ENCODE results near the gene MAP3K12.

Gene MAP3K12

DNA sequence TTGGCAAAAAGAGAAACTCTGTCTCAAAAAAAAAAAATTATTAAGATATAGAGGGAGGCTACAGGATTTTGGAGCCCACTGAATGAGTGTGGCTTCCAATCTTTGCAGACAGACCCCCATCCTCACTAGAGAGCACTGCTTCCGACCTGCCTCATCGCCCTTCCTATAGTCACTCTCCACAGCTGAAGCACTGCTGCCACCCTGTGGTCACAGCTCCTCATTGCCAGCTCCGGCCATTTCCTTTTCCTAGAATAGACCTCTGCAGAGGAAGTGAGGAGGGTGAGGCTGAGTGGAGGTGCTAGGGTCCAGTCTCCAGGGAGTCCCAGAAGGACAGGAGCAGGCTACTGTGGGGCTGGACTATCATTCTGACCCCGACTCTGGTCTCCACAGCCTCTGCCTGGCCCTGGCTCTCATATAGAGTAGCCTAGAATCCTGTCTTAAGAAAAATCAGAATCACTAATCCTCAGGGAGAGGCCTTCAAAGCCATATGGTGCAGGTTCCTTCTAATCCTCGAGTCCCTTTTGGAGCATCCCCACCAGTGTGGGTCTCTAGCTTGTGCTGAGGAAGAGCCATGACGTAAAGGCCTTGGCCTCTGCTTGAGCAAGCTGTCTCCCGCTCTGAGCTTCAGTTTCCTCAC lies 9.4 kb upstream of the MAP3K12 start:
- peak; percentile 94 for DNase-seq (ENCODE audit: low spot score)

- no peak for DNase-seq (ENCODE audit: low spot score)
These were observed 8.3 kb upstream of the MAP3K12 start for GRCh38 chr12:53507603-53507885.

GRCh38 chr12:53506881-53507602 lies 7.8 kb upstream of the MAP3K12 start, which contains the start of gene NPFF:
Gene NPFF (minus strand): TSS chr12:53507484. CDS start chr12:53507474, 10 bp downstream.
- no peak for DNase-seq (ENCODE audit: low spot score)

- DNase-seq (ENCODE audit: low spot score), result no peak
These were observed 7.2 kb upstream of the MAP3K12 start for GRCh38 chr12:53506450-53506785.

GRCh38 chr12:53505555-53506449 lies 6.5 kb upstream of the MAP3K12 start:
- no peak for DNase-seq (ENCODE audit: low spot score)

DNA sequence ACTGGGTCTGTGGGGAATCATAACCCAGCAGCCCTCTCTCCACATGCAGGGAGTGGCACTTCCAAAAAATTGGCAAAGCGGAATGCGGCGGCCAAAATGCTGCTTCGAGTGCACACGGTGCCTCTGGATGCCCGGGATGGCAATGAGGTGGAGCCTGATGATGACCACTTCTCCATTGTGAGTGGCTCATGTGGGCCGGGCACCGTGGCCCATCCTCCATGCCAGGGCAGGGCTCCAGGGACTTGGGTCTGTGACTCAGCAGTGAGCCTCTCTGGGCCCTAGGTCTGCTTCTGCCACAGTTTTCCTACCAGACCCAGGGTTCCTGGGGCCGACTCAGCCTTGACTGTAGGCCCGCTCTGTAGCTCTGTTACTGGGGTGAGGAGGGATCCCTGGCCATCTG lies 5.8 kb upstream of the MAP3K12 start:
- no peak for DNase-seq (ENCODE audit: low spot score)

DNA sequence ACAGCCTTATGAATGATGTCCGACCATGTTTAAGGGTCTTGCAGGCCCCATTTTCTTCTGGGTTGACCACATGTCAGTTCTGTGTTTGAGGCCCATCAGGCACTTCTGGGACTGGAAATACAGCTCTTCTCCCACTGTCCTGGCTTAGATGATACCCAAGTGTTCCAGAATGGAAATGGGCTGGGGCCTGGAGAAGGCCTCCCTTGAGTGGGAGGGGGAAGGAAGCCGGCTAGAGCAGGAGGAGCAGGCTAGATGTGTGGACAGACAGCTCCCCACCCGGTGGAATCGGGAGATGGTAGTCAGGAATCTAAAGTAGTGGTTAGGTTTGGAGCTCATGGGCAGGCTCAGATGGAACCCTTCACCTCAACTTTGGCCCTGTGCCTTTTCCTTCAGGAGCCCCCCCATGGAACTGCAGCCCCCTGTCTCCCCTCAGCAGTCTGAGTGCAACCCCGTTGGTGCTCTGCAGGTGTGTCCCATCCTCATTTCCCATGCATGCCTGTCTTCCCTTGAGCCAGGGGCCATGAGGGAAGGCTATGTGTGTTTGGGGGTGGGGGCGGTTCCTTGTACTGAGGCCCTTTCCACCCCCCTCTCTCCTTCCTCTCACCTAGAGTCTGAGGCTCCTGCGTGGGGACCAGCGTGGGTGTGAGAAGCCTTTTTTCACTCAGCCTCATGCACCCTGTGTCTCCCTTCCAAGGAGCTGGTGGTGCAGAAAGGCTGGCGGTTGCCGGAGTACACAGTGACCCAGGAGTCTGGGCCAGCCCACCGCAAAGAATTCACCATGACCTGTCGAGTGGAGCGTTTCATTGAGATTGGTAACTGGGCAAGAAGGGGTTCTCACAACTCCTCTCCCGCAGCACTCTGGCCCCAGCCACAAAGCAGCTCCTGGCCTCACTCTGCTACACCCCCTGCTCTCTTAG lies 5.0 kb upstream of the MAP3K12 start:
- DNase-seq (ENCODE audit: low spot score), result no peak

- DNase-seq (ENCODE audit: low spot score), result no peak
These were observed 3.9 kb upstream of the MAP3K12 start for GRCh38 chr12:53502983-53503728.

DNA sequence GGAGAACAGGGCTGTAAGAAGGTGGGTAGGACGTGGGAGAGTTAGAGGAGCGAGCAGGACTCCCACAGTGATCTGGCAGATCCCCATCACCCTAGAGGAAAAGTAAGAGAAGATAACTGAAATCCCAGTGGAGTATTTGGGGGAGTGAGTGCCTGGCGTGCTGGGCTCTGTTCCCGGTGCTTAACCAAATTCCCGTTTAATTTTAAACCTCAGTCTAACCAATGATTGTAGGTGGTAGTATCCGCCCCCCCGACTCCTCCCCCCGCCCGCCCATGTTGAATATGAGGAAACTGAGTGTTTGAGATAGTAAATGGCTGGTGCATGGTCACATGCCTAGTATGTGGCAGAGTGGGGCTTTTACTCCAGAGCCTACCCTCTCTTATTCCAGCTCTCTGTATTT lies 3.1 kb upstream of the MAP3K12 start:
- DNase-seq (ENCODE audit: low spot score), result no peak

DNA sequence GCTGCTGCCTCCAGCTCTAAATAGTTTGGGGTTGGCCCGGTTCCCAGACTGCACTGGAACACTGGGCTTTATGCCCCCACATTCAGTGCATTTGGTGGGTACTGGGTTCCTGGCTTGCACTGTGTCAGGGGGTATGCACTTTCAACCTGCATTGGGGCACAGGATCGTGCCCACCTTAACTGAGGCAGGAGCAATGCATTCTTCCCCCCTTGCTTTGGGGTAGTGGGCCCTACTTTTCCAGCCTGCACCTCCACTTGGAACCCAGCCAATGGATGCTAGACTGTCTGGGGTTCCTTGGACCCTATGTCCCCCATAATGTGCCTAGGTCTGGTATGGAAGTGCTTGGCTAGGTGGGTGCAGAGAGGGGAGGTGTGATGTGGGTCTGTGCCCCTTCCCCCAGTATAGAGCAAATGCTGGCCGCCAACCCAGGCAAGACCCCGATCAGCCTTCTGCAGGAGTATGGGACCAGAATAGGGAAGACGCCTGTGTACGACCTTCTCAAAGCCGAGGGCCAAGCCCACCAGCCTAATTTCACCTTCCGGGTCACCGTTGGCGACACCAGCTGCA lies 2.4 kb upstream of the MAP3K12 start:
- DNase-seq (ENCODE audit: low spot score), result no peak

DNA sequence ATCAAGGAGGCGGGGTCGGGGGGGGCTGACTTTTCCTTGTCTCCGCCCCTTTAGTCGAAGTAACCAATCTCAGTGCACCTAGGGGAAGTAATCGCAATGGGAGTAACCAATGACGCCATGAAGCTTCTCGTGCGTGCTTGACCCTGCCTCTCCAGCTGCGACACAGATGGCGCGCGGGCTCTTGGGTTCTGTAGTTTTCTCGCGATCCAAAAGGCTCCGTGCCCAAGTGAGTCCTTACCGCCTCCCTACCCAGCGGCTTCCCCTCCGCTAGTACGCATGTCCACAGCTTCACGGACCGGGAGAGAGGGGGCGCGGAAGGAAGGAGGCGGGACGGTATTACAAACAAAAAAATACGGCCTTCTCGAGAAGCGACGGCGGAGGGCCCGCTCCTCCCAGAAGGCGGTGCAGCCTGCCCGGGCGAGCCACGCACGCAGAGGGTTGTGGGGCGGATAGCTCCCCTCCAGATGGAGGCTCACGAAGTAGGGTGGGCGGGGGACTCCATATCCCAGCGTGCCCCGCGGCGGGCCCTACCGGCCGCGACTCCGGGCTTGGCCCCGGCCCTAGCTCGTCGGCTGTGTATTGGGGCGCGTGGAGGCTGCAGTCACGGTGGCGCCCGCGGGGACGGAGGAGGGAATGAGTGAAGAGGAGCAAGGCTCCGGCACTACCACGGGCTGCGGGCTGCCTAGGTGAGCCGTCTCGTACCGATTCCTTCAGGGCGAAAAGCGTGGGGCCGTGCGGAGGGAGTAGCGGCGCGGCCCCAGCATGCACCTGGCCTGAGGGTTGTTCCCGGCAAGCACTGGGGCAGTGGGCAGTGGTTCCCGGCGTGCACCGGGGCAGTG lies 1.7 kb upstream of the MAP3K12 start, which contains the start of gene TARBP2:
TARBP2 (plus strand) TSS at position 508 of the 839 bp plus-strand sequence; CDS start at position 634, 126 bp downstream.
- DNase-seq (ENCODE audit: low spot score), result peak; percentile 100

- DNase-seq (ENCODE audit: low spot score), result no peak
These were observed 1.0 kb upstream of the MAP3K12 start for GRCh38 chr12:53500142-53500775.

GRCh38 chr12:53498235-53498630 lies 1.0 kb downstream of the MAP3K12 start:
- DNase-seq (ENCODE audit: low spot score), result no peak

- no peak for DNase-seq (ENCODE audit: low spot score)
These were observed 1.8 kb downstream of the MAP3K12 start for GRCh38 chr12:53497461-53497860.

DNA sequence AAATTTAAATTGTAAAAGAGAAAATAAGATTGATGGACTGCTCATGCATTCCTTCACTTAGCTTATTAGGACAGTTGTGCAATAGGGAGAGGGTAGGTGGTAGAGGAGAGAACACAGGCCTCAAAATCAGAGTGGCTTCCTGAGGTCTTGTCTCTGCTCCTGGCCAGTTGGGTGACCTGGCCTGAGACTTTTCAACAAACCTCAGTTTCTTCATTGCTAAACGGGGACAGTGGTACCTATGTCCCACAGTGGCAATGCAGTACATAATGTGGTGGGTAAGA lies 2.6 kb downstream of the MAP3K12 start:
- DNase-seq (ENCODE audit: low spot score), result peak; percentile 32

- DNase-seq (ENCODE audit: low spot score), result peak; percentile 82
These were observed 3.1 kb downstream of the MAP3K12 start for GRCh38 chr12:53495903-53496751.

- no peak for DNase-seq (ENCODE audit: low spot score)
These were observed 5.5 kb downstream of the MAP3K12 start for GRCh38 chr12:53493610-53494391.
